ENCODE measurements around the gene TMEM150C. TPM values are rescaled to one million over a fixed set of nuclear protein-coding genes. Genes with fewer than 3 reads are reported as not detected.

The TMEM150C gene
- total and polyA plus RNA-seq, 2 of the 4 experiments (the other 2 are of a cell fraction), result 0.10 to 0.36 TPM

Other genes with a start within 250 kb of the TMEM150C start
- 9.7 and 26.1 TPM in 2 replicates for gene HNRNPD, start 188.0 kb downstream of the TMEM150C start, total RNA-seq (2012; rRNA removed)
- 118 and 142 TPM in 2 replicates for gene HNRNPD, start 188.0 kb downstream of the TMEM150C start, polyA plus RNA-seq (2012; rRNA removed)
- gene HNRNPDL, start 131.5 kb downstream of the TMEM150C start, total RNA-seq (2012; rRNA removed), result 52.9 and 203 TPM in 2 replicates
- gene HNRNPDL, start 131.5 kb downstream of the TMEM150C start, polyA plus RNA-seq (2012; rRNA removed), result 249 and 276 TPM in 2 replicates
- 36.0 and 51.7 TPM in 2 replicates for gene ENOPH1, start 131.4 kb downstream of the TMEM150C start, total RNA-seq (2012; rRNA removed)
- 12.3 and 18.0 TPM in 2 replicates for gene ENOPH1, start 131.4 kb downstream of the TMEM150C start, polyA plus RNA-seq (2012; rRNA removed)
- 12.4 and 17.2 TPM in 2 replicates for gene SCD5, start 236.8 kb upstream of the TMEM150C start, total RNA-seq (2012; rRNA removed)
- 13.5 and 13.9 TPM in 2 replicates for gene SCD5, start 236.8 kb upstream of the TMEM150C start, polyA plus RNA-seq (2012; rRNA removed)